ENCODE data around the gene PIK3C2A. TPM values are rescaled to one million over a fixed set of nuclear protein-coding genes. Genes with fewer than 3 reads are reported as not detected.

PIK3C2A gene
- total RNA-seq, 1 donor from 2014 or later = 96.0 TPM

- no peak for DNase-seq (ENCODE audit: low spot score, unreplicated experiment)
- peaks cover 7% of the 10 kb centered on the region for H3K36me3 Mint-ChIP-seq (ENCODE audit: insufficient read depth)
- TF ChIP-seq CTCF (IDR thresholded peaks at IDR 0.05; ENCODE audit: unreplicated experiment) = no peak
- H3K27me3 Mint-ChIP-seq = no peaks in the 10 kb centered on the region
- no peaks in the 10 kb centered on the region for H3K9me3 Mint-ChIP-seq (ENCODE audit: low read depth)
- no peak overlapping the region for H3K27ac Mint-ChIP-seq
- no peak overlapping the region for H3K4me3 Mint-ChIP-seq (ENCODE audit: low read depth)
- H3K4me1 Mint-ChIP-seq (ENCODE audit: low read depth) = peaks cover 16% of the 10 kb centered on the region
Observed at GRCh38 chr11:17159441-17159840, 48.3 kb downstream of the PIK3C2A start.

Other genes starting within 250 kb of the PIK3C2A start
- 77.1 and 78.7 TPM in 2 replicates for gene PLEKHA7, start 193.6 kb downstream of the PIK3C2A start, total RNA-seq
- 966 and 1,026 TPM in 2 replicates for gene RPS13, start 130.3 kb downstream of the PIK3C2A start, total RNA-seq
- gene NUCB2, start 68.8 kb upstream of the PIK3C2A start, total RNA-seq = 52.8 and 63.8 TPM in 2 replicates
- gene NCR3LG1, start 143.8 kb upstream of the PIK3C2A start, total RNA-seq = 1.3 and 2.1 TPM in 2 replicates
- gene KCNJ11, start 180.7 kb upstream of the PIK3C2A start, total RNA-seq = 8.1 and 10.4 TPM in 2 replicates

Data from progenitor cell of endocrine pancreas (in vitro differentiated cells).